ENCODE data around the gene DNER. TPM values are rescaled to one million over a fixed set of nuclear protein-coding genes. Genes with fewer than 3 reads are reported as not detected.
"Not testable (repeated sequence)": the region's sequence is repeated elsewhere in the genome, so short reads cannot be mapped to it uniquely, and the experiment has no call there.

Gene DNER
- total RNA-seq, 2 donors from 2014 or later, result not detected

GRCh38 chr2:229708335-229708734 is 6.0 kb downstream of the DNER start:
- DNase-seq, result no peak
- no peaks in the 10 kb centered on the region for H3K4me1 Mint-ChIP-seq (ENCODE audit: low read depth)
- peaks cover 43% of the 10 kb centered on the region for H3K27me3 Mint-ChIP-seq (ENCODE audit: low read depth)
- H3K27ac Mint-ChIP-seq, result no peak overlapping the region
- no peaks in the 10 kb centered on the region for H3K36me3 Mint-ChIP-seq (ENCODE audit: insufficient read depth in 2 of 2)
- H3K9me3 Mint-ChIP-seq, result no peaks in the 10 kb centered on the region
- H3K4me3 Mint-ChIP-seq, result no peak overlapping the region
- no peak for ATAC-seq (replicated peaks in 1 of 2)

- Mint-ChIP-seq H3K4me1 (ENCODE audit: low read depth) (no peaks in the 10 kb centered on the region), H3K9me3 (no peaks in the 10 kb centered on the region), H3K27me3 (ENCODE audit: low read depth) (peaks cover 25% of the 10 kb centered on the region), H3K27ac (no peak overlapping the region), H3K36me3 (ENCODE audit: insufficient read depth in 2 of 2) (no peaks in the 10 kb centered on the region), H3K4me3 (no peak overlapping the region)
- no peak for ATAC-seq (replicated peaks in 1 of 2)
- DNase-seq, result no peak
Observed at GRCh38 chr2:229703909-229704630, 10.3 kb downstream of the DNER start.

- H3K4me1 Mint-ChIP-seq (ENCODE audit: low read depth), result no peaks in the 10 kb centered on the region
- H3K27me3 Mint-ChIP-seq (ENCODE audit: low read depth), result peaks cover 21% of the 10 kb centered on the region
- no peak overlapping the region for H3K27ac Mint-ChIP-seq
- no peaks in the 10 kb centered on the region for H3K9me3 Mint-ChIP-seq
- no peaks in the 10 kb centered on the region for H3K36me3 Mint-ChIP-seq (ENCODE audit: insufficient read depth in 2 of 2)
- DNase-seq (no peak), ATAC-seq (replicated peaks in 1 of 2) (no peak)
- H3K4me3 Mint-ChIP-seq, result no peak overlapping the region
Observed at GRCh38 chr2:229701716-229702115, 12.6 kb downstream of the DNER start.

GRCh38 chr2:229701062-229701461 is 13.3 kb downstream of the DNER start:
- DNase-seq (no peak), ATAC-seq (replicated peaks in 1 of 2) (no peak)
- H3K36me3 Mint-ChIP-seq (ENCODE audit: insufficient read depth in 2 of 2), result no peaks in the 10 kb centered on the region
- H3K9me3 Mint-ChIP-seq, result no peaks in the 10 kb centered on the region
- no peak overlapping the region for H3K27ac Mint-ChIP-seq
- no peak overlapping the region for H3K4me3 Mint-ChIP-seq
- peaks cover 24% of the 10 kb centered on the region for H3K27me3 Mint-ChIP-seq (ENCODE audit: low read depth)
- H3K4me1 Mint-ChIP-seq (ENCODE audit: low read depth), result no peaks in the 10 kb centered on the region

GRCh38 chr2:229695961-229696360 is 18.4 kb downstream of the DNER start:
- Mint-ChIP-seq H3K4me3 (no peak overlapping the region), H3K36me3 (ENCODE audit: insufficient read depth in 2 of 2) (no peaks in the 10 kb centered on the region), H3K27me3 (ENCODE audit: low read depth) (peaks cover 10% of the 10 kb centered on the region), H3K27ac (no peak overlapping the region), H3K9me3 (no peaks in the 10 kb centered on the region), H3K4me1 (ENCODE audit: low read depth) (no peaks in the 10 kb centered on the region)
- ATAC-seq (replicated peaks in 1 of 2), result no peak
- no peak for DNase-seq

- ATAC-seq (replicated peaks in 1 of 2); H3K27ac Mint-ChIP-seq; H3K9me3 Mint-ChIP-seq; DNase-seq; H3K36me3 Mint-ChIP-seq (ENCODE audit: insufficient read depth in 2 of 2); H3K27me3 Mint-ChIP-seq (ENCODE audit: low read depth); H3K4me1 Mint-ChIP-seq (ENCODE audit: low read depth); H3K4me3 Mint-ChIP-seq: not testable (repeated sequence)
Observed at GRCh38 chr2:229693845-229694244, 20.5 kb downstream of the DNER start.

- Mint-ChIP-seq H3K9me3 (peaks cover 0 to 2% of the 10 kb centered on the region in 2 donors), H3K4me3 (no peak overlapping the region), H3K4me1 (ENCODE audit: low read depth) (no peaks in the 10 kb centered on the region), H3K36me3 (ENCODE audit: insufficient read depth in 2 of 2) (no peaks in the 10 kb centered on the region), H3K27ac (no peak overlapping the region), H3K27me3 (ENCODE audit: low read depth) (peaks cover 2% of the 10 kb centered on the region)
- DNase-seq, result no peak
- no peak for ATAC-seq (replicated peaks in 1 of 2)
Observed at GRCh38 chr2:229691631-229692030, 22.7 kb downstream of the DNER start.

GRCh38 chr2:229689307-229689839 is 25.0 kb downstream of the DNER start:
- Mint-ChIP-seq H3K27ac (no peak overlapping the region), H3K4me3 (no peak overlapping the region), H3K36me3 (ENCODE audit: insufficient read depth in 2 of 2) (no peaks in the 10 kb centered on the region), H3K4me1 (ENCODE audit: low read depth) (no peaks in the 10 kb centered on the region), H3K9me3 (peaks cover 0 to 2% of the 10 kb centered on the region in 2 donors), H3K27me3 (ENCODE audit: low read depth) (no peaks in the 10 kb centered on the region)
- DNase-seq (no peak), ATAC-seq (replicated peaks in 1 of 2) (no peak)

- no peak overlapping the region for H3K27ac Mint-ChIP-seq
- H3K9me3 Mint-ChIP-seq, result peaks cover 0 to 2% of the 10 kb centered on the region in 2 donors
- H3K36me3 Mint-ChIP-seq (ENCODE audit: insufficient read depth in 2 of 2), result no peaks in the 10 kb centered on the region
- ATAC-seq (replicated peaks in 1 of 2) (no peak), DNase-seq (no peak)
- H3K4me1 Mint-ChIP-seq (ENCODE audit: low read depth), result no peaks in the 10 kb centered on the region
- no peak overlapping the region for H3K4me3 Mint-ChIP-seq
- H3K27me3 Mint-ChIP-seq (ENCODE audit: low read depth), result no peaks in the 10 kb centered on the region
Observed at GRCh38 chr2:229688141-229688540, 26.2 kb downstream of the DNER start.

- no peaks in the 10 kb centered on the region for H3K36me3 Mint-ChIP-seq (ENCODE audit: insufficient read depth in 2 of 2)
- no peak for ATAC-seq (replicated peaks in 1 of 2)
- H3K4me1 Mint-ChIP-seq (ENCODE audit: low read depth), result no peaks in the 10 kb centered on the region
- no peak overlapping the region for H3K27ac Mint-ChIP-seq
- H3K27me3 Mint-ChIP-seq (ENCODE audit: low read depth), result no peaks in the 10 kb centered on the region
- peaks cover 0 to 2% of the 10 kb centered on the region in 2 donors for H3K9me3 Mint-ChIP-seq
- no peak for DNase-seq
- H3K4me3 Mint-ChIP-seq, result no peak overlapping the region
Observed at GRCh38 chr2:229686122-229686919, 28.0 kb downstream of the DNER start.

GRCh38 chr2:229684942-229685562 is 29.3 kb downstream of the DNER start:
- no peak overlapping the region for H3K27ac Mint-ChIP-seq
- no peaks in the 10 kb centered on the region for H3K4me1 Mint-ChIP-seq (ENCODE audit: low read depth)
- peaks cover 0 to 2% of the 10 kb centered on the region in 2 donors for H3K9me3 Mint-ChIP-seq
- H3K36me3 Mint-ChIP-seq (ENCODE audit: insufficient read depth in 2 of 2), result no peaks in the 10 kb centered on the region
- ATAC-seq (replicated peaks in 1 of 2), result no peak
- H3K4me3 Mint-ChIP-seq, result no peak overlapping the region
- peaks cover under 1% of the 10 kb centered on the region for H3K27me3 Mint-ChIP-seq (ENCODE audit: low read depth)
- DNase-seq, result no peak

GRCh38 chr2:229679393-229680125 is 34.8 kb downstream of the DNER start:
- H3K4me1 Mint-ChIP-seq (ENCODE audit: low read depth), result no peaks in the 10 kb centered on the region
- no peak overlapping the region for H3K27ac Mint-ChIP-seq
- no peak overlapping the region for H3K4me3 Mint-ChIP-seq
- no peaks in the 10 kb centered on the region for H3K9me3 Mint-ChIP-seq
- DNase-seq (no peak), ATAC-seq (replicated peaks in 1 of 2) (no peak)
- H3K27me3 Mint-ChIP-seq (ENCODE audit: low read depth), result peaks cover 48% of the 10 kb centered on the region
- no peaks in the 10 kb centered on the region for H3K36me3 Mint-ChIP-seq (ENCODE audit: insufficient read depth in 2 of 2)

Measured in activated T-cell treated with anti-CD3 and anti-CD28 coated beads, Interleukin-2, amount 50 U/mL, for 72 hours (primary cell).